Measurements from ENCODE around the gene NAALADL2. TPM values are rescaled to one million over a fixed set of nuclear protein-coding genes. Genes with fewer than 3 reads are reported as not detected.

Gene NAALADL2
- polyA plus RNA-seq, 2 of the 4 experiments (the other 2 are of a cell fraction): 0.09 to 0.28 TPM

GRCh38 chr3:175741951-175742350 lies 882.8 kb downstream of the NAALADL2 start:
- peaks cover 3% of the 10 kb centered on the region; the same call in 1 of the 3 replicates for H3K4me1 ChIP-seq
- no peak for FAIRE-seq

More at GRCh38 chr3:175741951-175742350, 882.8 kb downstream of the NAALADL2 start:
- Histone ChIP-seq H3K27ac (no peak overlapping the region), H3K4me2 (no peak overlapping the region), H3K9me3 (no peaks in the 10 kb centered on the region), H3K4me3 (no peak overlapping the region)
- 51% methylated on average over 4 of the region's 4 CpGs for WGBS (ENCODE audit: missing lambda C conversion rate)
- TF ChIP-seq PBX3 (IDR thresholded peaks at IDR 0.05) (no peak), HOXB5 (CRISPR knock-in tag; IDR thresholded peaks at IDR 0.05) (no peak), RARB (CRISPR knock-in tag; IDR thresholded peaks at IDR 0.05) (no peak), CTCF (IDR thresholded peaks at IDR 0.05) (no peak), ZFP36 (IDR thresholded peaks at IDR 0.05; ENCODE audit: borderline replicate concordance, partially characterized antibody) (no peak), HMGXB4 (CRISPR knock-in tag; IDR thresholded peaks at IDR 0.05; ENCODE audit: borderline replicate concordance) (no peak), POLR2AphosphoS2 (conservative IDR thresholded peaks at IDR 0.05; ENCODE audit: low read length) (no peak), ZNF302 (CRISPR knock-in tag; IDR thresholded peaks at IDR 0.05) (no peak), REST (IDR thresholded peaks at IDR 0.05) (no peak), ZSCAN20 (CRISPR knock-in tag; IDR thresholded peaks at IDR 0.05) (no peak), RCOR1 (IDR thresholded peaks at IDR 0.05; ENCODE audit: low read depth, low read length) (no peak), FOSB (CRISPR knock-in tag; IDR thresholded peaks at IDR 0.05) (no peak)
- ATAC-seq: no peak
- DNase-seq (ENCODE audit: low read depth in 1 of 2, low spot score in 1 of 2): no peak
- ChIA-PET CTCF (no interaction called here), POLR2A (no interaction called here)

Data from A549 (cell line).